K562 (cell line): ENCODE results near the gene C5orf52. TPM values are rescaled to one million over a fixed set of nuclear protein-coding genes. Genes with fewer than 3 reads are reported as not detected.
A peak's percentile ranks its signal among the peaks of the same experiment; 100 is the strongest.

ENCODE experiments used
- ATAC-seq: fragments of 200-7000 bp; cut with Tn5 transposase; 3 replicates; pipeline ENCODE4 v1.9.1; 2020; ENCODE audit warnings: moderate library complexity
- BruUV-seq: library from RNA; stranded (reverse); fragments of 400-500 nt; replicated peaks from 2 replicates; lab custom pipeline; 2021; lab: Mats Ljungman, UMichigan
- CTCF ChIA-PET: fragments of 300-600 bp; formaldehyde crosslinking; extraction: SDS; loops from one replicate; lab custom pipeline; 2021; ENCODE audit warnings: low intra/inter-chr PET ratio; lab: Yijun Ruan, JAX
- POLR2A ChIA-PET: fragments of 300-600, 350-650 bp; sonication (Branson Sonifier 250); formaldehyde crosslinking; extraction: SDS; loops from one replicate; lab custom pipeline; 2021; ENCODE audit warnings: antibody characterized with exemption, inconsistent platforms; lab: Yijun Ruan, JAX
- DNase-seq, 4 experiments: peaks; one replicate each; pipeline versions ENCODE4 v3.0.0 to v3.0.0-alpha.2; 2011 to 2018; ENCODE audit warnings: low spot score in 3 of 4, mixed read lengths in 3 of 4; ENCODE audit errors: extremely low read depth in 1 of 4
- FAIRE-seq: peaks from 2 replicates; lab custom pipeline; 2011; peaks lifted over from hg19 to GRCh38; lab: Jason Lieb, UNC
- H2AFZ ChIP-seq: 2 replicates; pipeline ENCODE4 v1.6.0; 2011; ENCODE audit warnings: low read depth, low read length, control low read depth, inconsistent platforms
- H3K27ac ChIP-seq: fragments of 200-600 bp; 3 replicates; pipeline ENCODE4 v1.8.0; 2011; ENCODE audit warnings: low read depth, mild to moderate bottlenecking, control low read depth, inconsistent platforms, low read length, moderate library complexity, mixed read lengths; ENCODE audit errors: extremely low read depth
- H3K27me3 ChIP-seq, 2 experiments: fragments of 300-600 bp in 1 of 2; 2 replicates in 1 of 2; 3 replicates in 1 of 2; pipeline versions ENCODE4 v1.6.0 to v1.8.0; 2011; ENCODE audit warnings: inconsistent platforms in 2 of 2, low read length in 2 of 2, mild to moderate bottlenecking in 1 of 2, mixed read lengths in 1 of 2, moderate library complexity in 1 of 2; ENCODE audit not compliant: control insufficient read depth in 2 of 2, insufficient read depth in 2 of 2
- H3K36me3 ChIP-seq: fragments of 300-600 bp; 3 replicates; pipeline ENCODE4 v1.8.0; 2011; ENCODE audit warnings: mild to moderate bottlenecking, low read length, inconsistent platforms; ENCODE audit not compliant: control insufficient read depth, insufficient read depth
- H3K4me1 ChIP-seq, 2 experiments: fragments of 200-600 bp in 1 of 2; replicated peaks in 1 of 2; 2 replicates in 1 of 2; 3 replicates in 1 of 2; pipeline versions ENCODE4 v1.5.1 to v1.8.0; 2011; ENCODE audit warnings: inconsistent platforms in 2 of 2, low read length in 2 of 2, mild to moderate bottlenecking in 1 of 2, mixed read lengths in 1 of 2, moderate library complexity in 1 of 2; ENCODE audit not compliant: control insufficient read depth in 2 of 2, insufficient read depth in 2 of 2
- H3K4me2 ChIP-seq: 2 replicates; pipeline ENCODE4 v1.6.1; 2011; ENCODE audit warnings: low read length, control low read depth, inconsistent platforms, mixed read lengths; ENCODE audit not compliant: insufficient read depth
- H3K4me3 ChIP-seq: fragments of 200-600 bp; sonication (generic), shearing (Covaris generic); 2 replicates; pipeline ENCODE4 v1.5.1; 2016; ENCODE audit warnings: control low read depth, inconsistent platforms
- H3K79me2 ChIP-seq: fragments of 200-600 bp; 3 replicates; pipeline ENCODE4 v1.8.0; 2011; ENCODE audit warnings: low read length, inconsistent platforms; ENCODE audit not compliant: control insufficient read depth, insufficient read depth
- H3K9ac ChIP-seq, 2 experiments: 2 replicates each; pipeline versions ENCODE4 v1.6.0 to v1.6.1; 2011; ENCODE audit warnings: low read depth in 2 of 2, low read length in 2 of 2, control low read depth in 1 of 2, inconsistent platforms in 1 of 2, mild to moderate bottlenecking in 1 of 2, mixed read lengths in 1 of 2; ENCODE audit not compliant: insufficient read depth in 1 of 2
- H3K9me1 ChIP-seq: one replicate; pipeline ENCODE4 v1.6.0; 2011; ENCODE audit warnings: inconsistent platforms, mild to moderate bottlenecking, low read length, moderate library complexity; ENCODE audit not compliant: control insufficient read depth, insufficient read depth
- H3K9me3 ChIP-seq: replicated peaks from 2 replicates; pipeline ENCODE4 v1.5.1; 2011; ENCODE audit warnings: low read depth, low read length, inconsistent platforms; ENCODE audit not compliant: control insufficient read depth, insufficient read depth
- H4K20me1 ChIP-seq: replicated peaks from 2 replicates; pipeline ENCODE4 v1.6.1; 2011; ENCODE audit warnings: low read length, inconsistent platforms, mixed read lengths; ENCODE audit not compliant: control insufficient read depth, insufficient read depth
- ELF4 ChIP-seq: fragments of 450-650 bp; formaldehyde crosslinking; IDR thresholded peaks from 2 replicates; pipeline ENCODE4 v1.4.0; 2022; ENCODE audit warnings: missing genetic modification characterization
- FIP1L1 ChIP-seq: fragments of 200-400 bp; formaldehyde crosslinking; IDR thresholded peaks from 2 replicates; pipeline ENCODE4 v1.6.1; 2018; ENCODE audit warnings: mild to moderate bottlenecking, low read depth, low read length; ENCODE audit not compliant: poor library complexity, severe bottlenecking
- HBP1 ChIP-seq: fragments of 450-650 bp; formaldehyde crosslinking; IDR thresholded peaks from 2 replicates; pipeline ENCODE4 v1.4.0; 2022; ENCODE audit warnings: missing genetic modification characterization
- HDAC8 ChIP-seq: fragments of 450-650 bp; IDR thresholded peaks from 2 replicates; pipeline ENCODE4 v1.6.1; 2016; ENCODE audit warnings: mild to moderate bottlenecking, missing genetic modification characterization, moderate library complexity, missing compliant biosample characterization
- HSF4 ChIP-seq: fragments of 250-450 bp; sonication (Bioruptor Pico); IDR thresholded peaks from 2 replicates; pipeline ENCODE4 v2.1.2; 2022; ENCODE audit warnings: mild to moderate bottlenecking, moderate library complexity, borderline replicate concordance
- LCOR ChIP-seq: sonication (generic); formaldehyde crosslinking; IDR thresholded peaks from 2 replicates; pipeline ENCODE4 v1.8.0; 2022; ENCODE audit warnings: mild to moderate bottlenecking, missing genetic modification reagents
- MAZ ChIP-seq, 2 experiments: fragments of 450-650 bp in 1 of 2; sonication (generic) in 1 of 2; formaldehyde crosslinking; IDR thresholded peaks in 1 of 2; conservative IDR thresholded peaks in 1 of 2; 2 replicates each; pipeline versions ENCODE4 v1.4.0 to v1.5.0; 2020; ENCODE audit warnings: mild to moderate bottlenecking in 1 of 2, missing genetic modification reagents in 1 of 2
- TAF15 ChIP-seq: fragments of 200-400 bp; formaldehyde crosslinking; IDR thresholded peaks from 2 replicates; pipeline ENCODE4 v1.6.1; 2017; ENCODE audit warnings: mild to moderate bottlenecking, low read depth, low read length, moderate library complexity
- YY1 ChIP-seq, 3 experiments: IDR thresholded peaks; 2 replicates each; pipeline ENCODE4 v1.6.1; 2011; ENCODE audit warnings: low read length in 2 of 3, mild to moderate bottlenecking in 2 of 3, moderate library complexity in 2 of 3, borderline replicate concordance in 1 of 3, control low read depth in 1 of 3, low read depth in 1 of 3; ENCODE audit not compliant: insufficient read depth in 3 of 3, insufficient replicate concordance in 2 of 3, control insufficient read depth in 1 of 3, insufficient read length in 1 of 3; ENCODE audit errors: extremely low read depth in 1 of 3
- ZBTB1 ChIP-seq: sonication (generic); formaldehyde crosslinking; IDR thresholded peaks from 2 replicates; pipeline ENCODE4 v1.8.1; 2023; ENCODE audit warnings: missing genetic modification reagents, low read depth, mild to moderate bottlenecking, borderline replicate concordance
- WGBS: fragments of 100-300 bp; shearing (Covaris generic); methylation state at CpG from one replicate; pipeline ENCODE4 v1.1.6; 2016; ENCODE audit warnings: low coverage, mixed read lengths; ENCODE audit not compliant: insufficient coverage; ENCODE audit errors: missing lambda C conversion rate; 5-methylcytosine and 5-hydroxymethylcytosine counted together
- in situ Hi-C: fragments of 300-500 bp; cut with MboI; formaldehyde crosslinking; loops from 4 replicates; pipeline ENCODE4 v1.15.0; 2018; ENCODE audit warnings: inconsistent platforms, mixed read lengths
- intact Hi-C: fragments of 100-400 bp; cut with micrococcal nuclease; formaldehyde crosslinking; loops from 2 replicates; pipeline ENCODE4 v1.14.2; 2022
- polyA plus RNA-seq, 8 experiments: library from polyadenylated mRNA; depleted of rRNA in 4 of 8; stranded (reverse) in 5 of 8; unstranded in 3 of 8; fragments of >200 nt; fragmentation: Nextera tagmentation in 2 of 8; fragmentation: Illumina TruSeq in 1 of 8; extraction: Ambion mirVana in 2 of 8; extraction: Trizol in 1 of 8; gene quantifications; 2 replicates each; pipeline versions ENCODE4 v1.2.1 to v1.2.3, GENCODE V29; 2011 to 2014; ENCODE audit warnings: inconsistent platforms in 1 of 8, missing spikeins in 1 of 8
- total RNA-seq, 7 experiments: library from RNA; depleted of rRNA in 6 of 7; stranded (reverse); fragments of >200 nt in 6 of 7; fragmentation: Illumina TruSeq in 2 of 7; extraction: Trizol in 2 of 7; gene quantifications; 2 replicates each; pipeline versions ENCODE4 v1.2.1 to v1.2.3, GENCODE V29; 2011 to 2021; ENCODE audit warnings: low replicate concordance in 1 of 7
- TF ChIP-seq, protein P1 (sequence below): fragments of 450-650 bp; IDR thresholded peaks from 2 replicates; pipeline ENCODE4 v1.6.1; 2016; ENCODE audit warnings: antibody characterized with exemption
- TF ChIP-seq, protein P2 (sequence below): sonication (generic); formaldehyde crosslinking; IDR thresholded peaks from 2 replicates; pipeline ENCODE4 v1.8.0; 2022; ENCODE audit warnings: mild to moderate bottlenecking, missing genetic modification reagents

Gene C5orf52
- total and polyA plus RNA-seq, 9 of the 15 experiments (the other 6 are each of a cell fraction or from before 2014, with no cell fraction given) = not detected

- TF ChIP-seq, protein P1, sequence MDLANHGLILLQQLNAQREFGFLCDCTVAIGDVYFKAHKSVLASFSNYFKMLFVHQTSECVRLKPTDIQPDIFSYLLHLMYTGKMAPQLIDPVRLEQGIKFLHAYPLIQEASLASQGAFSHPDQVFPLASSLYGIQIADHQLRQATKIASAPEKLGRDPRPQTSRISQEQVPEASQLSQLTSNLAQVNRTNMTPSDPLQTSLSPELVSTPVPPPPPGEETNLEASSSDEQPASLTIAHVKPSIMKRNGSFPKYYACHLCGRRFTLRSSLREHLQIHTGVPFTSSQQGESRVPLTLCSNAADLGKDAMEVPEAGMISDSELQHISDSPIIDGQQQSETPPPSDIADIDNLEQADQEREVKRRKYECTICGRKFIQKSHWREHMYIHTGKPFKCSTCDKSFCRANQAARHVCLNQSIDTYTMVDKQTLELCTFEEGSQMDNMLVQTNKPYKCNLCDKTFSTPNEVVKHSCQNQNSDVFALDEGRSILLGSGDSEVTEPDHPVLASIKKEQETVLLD = no peak
- TF ChIP-seq HDAC8 (tag) = no peak
- TF ChIP-seq HSF4 = no peak
- TF ChIP-seq, protein P2, sequence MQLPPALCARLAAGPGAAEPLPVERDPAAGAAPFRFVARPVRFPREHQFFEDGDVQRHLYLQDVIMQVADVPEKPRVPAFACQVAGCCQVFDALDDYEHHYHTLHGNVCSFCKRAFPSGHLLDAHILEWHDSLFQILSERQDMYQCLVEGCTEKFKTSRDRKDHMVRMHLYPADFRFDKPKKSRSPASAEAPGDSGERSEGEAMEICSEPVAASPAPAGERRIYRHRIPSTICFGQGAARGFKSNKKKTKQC = no peak
- TF ChIP-seq MAZ (CRISPR knock-in tag; conservative IDR thresholded peaks at IDR 0.05 in 1 of 2, IDR thresholded peaks at IDR 0.05 in 1 of 2) = no peak
Measured at GRCh38 chr5:157719245-157719644, 47.9 kb downstream of the C5orf52 start (continued).

- no peak for ATAC-seq
- no peak overlapping the region for H3K4me2 ChIP-seq
- in situ Hi-C loops (no loop called here), intact Hi-C loops (no loop called here)
- BruUV-seq = no TSS peak
- H3K36me3 ChIP-seq = no peaks in the 10 kb centered on the region
- ChIA-PET CTCF (no interaction called here), POLR2A (no interaction called here)
- H3K9me1 ChIP-seq = no peaks in the 10 kb centered on the region
- 68% methylated on average over 6 of the region's 6 CpGs for WGBS
- no peak overlapping the region for H2AFZ ChIP-seq
- no peaks in the 10 kb centered on the region for H4K20me1 ChIP-seq
- H3K27ac ChIP-seq = no peak overlapping the region
- no peaks in the 10 kb centered on the region for H3K9me3 ChIP-seq
- no peak for FAIRE-seq
- DNase-seq = no peak
- 0 out of 4 replicates have a peak overlapping the region, but pooled peaks of 1 of the 2 experiments have one; percentile 9 for H3K9ac ChIP-seq
- no peak overlapping the region for H3K4me3 ChIP-seq
- no peak for TF ChIP-seq ZBTB1 (CRISPR knock-in tag)
- no peak for TF ChIP-seq TAF15
- TF ChIP-seq YY1 (IDR thresholded peaks at IDR 0.05; ENCODE audit: borderline replicate concordance in 1 of 3, control insufficient read depth in 1 of 3, extremely low read depth in 1 of 3, insufficient read depth in 3 of 3, insufficient read length in 1 of 3, insufficient replicate concordance in 2 of 3, low read depth in 1 of 3, low read length in 2 of 3) = no peak
- TF ChIP-seq LCOR = no peak
- no peak for TF ChIP-seq FIP1L1
- no peak for TF ChIP-seq ELF4 (CRISPR knock-in tag)
- TF ChIP-seq HBP1 (CRISPR knock-in tag) = no peak
- H3K79me2 ChIP-seq = no peaks in the 10 kb centered on the region
- H3K4me1 ChIP-seq = peaks cover 3 to 5% of the 10 kb centered on the region in 2 experiments; a peak in 2 of 5 replicates
- H3K27me3 ChIP-seq = no peaks in the 10 kb centered on the region
Measured at GRCh38 chr5:157721159-157721558, 49.8 kb downstream of the C5orf52 start.
